GM23338 (cell line): Measurements from ENCODE around the gene IL31. TPM values are rescaled to one million over a fixed set of nuclear protein-coding genes. Genes with fewer than 3 reads are reported as not detected.
"Not testable (repeated sequence)": the region's sequence is repeated elsewhere in the genome, so short reads cannot be mapped to it uniquely, and the experiment has no call there.

ENCODE experiments used
- ATAC-seq: fragments of 200-7000 bp; cut with Tn5 transposase; 3 replicates; pipeline ENCODE4 v1.9.1; 2020
- DNase-seq: peaks from one replicate; pipeline ENCODE4 v3.0.0-alpha.2; 2015; ENCODE audit warnings: low spot score
- H2AFZ ChIP-seq: fragments of 200-600 bp; sonication (generic); 2 replicates; pipeline ENCODE4 v1.8.0; 2016; ENCODE audit warnings: antibody characterized with exemption, mild to moderate bottlenecking, moderate library complexity
- H3F3A ChIP-seq: fragments of 200-600 bp; sonication (generic); replicated peaks from 2 replicates; pipeline ENCODE4 v1.8.0; 2017; ENCODE audit warnings: antibody characterized with exemption, mixed run types, low read depth
- H3K27ac ChIP-seq: fragments of 200-600 bp; sonication (generic); 2 replicates; pipeline ENCODE4 v1.6.1; 2016; ENCODE audit warnings: low read depth
- H3K27me3 ChIP-seq: fragments of 200-600 bp; sonication (generic); 2 replicates; pipeline ENCODE4 v1.8.0; 2016; ENCODE audit warnings: mild to moderate bottlenecking, mixed run types, moderate library complexity; ENCODE audit not compliant: insufficient read depth
- H3K36me3 ChIP-seq: fragments of 200-600 bp; sonication (generic); 2 replicates; pipeline ENCODE4 v1.8.0; 2016; ENCODE audit warnings: mild to moderate bottlenecking; ENCODE audit not compliant: insufficient read depth
- H3K4me1 ChIP-seq: fragments of 200-600 bp; sonication (generic); 2 replicates; pipeline ENCODE4 v1.8.0; 2016; ENCODE audit warnings: mild to moderate bottlenecking, moderate library complexity; ENCODE audit not compliant: insufficient read depth
- H3K4me2 ChIP-seq: fragments of 200-600 bp; sonication (generic); 2 replicates; pipeline ENCODE4 v1.7.1; 2017; ENCODE audit warnings: mixed run types
- H3K4me3 ChIP-seq: fragments of 200-600 bp; sonication (generic); 2 replicates; pipeline ENCODE4 v1.6.1; 2016; ENCODE audit warnings: mixed run types
- H3K79me2 ChIP-seq: fragments of 200-600 bp; sonication (generic); replicated peaks from 2 replicates; pipeline ENCODE4 v1.8.0; 2017; ENCODE audit warnings: mild to moderate bottlenecking; ENCODE audit not compliant: insufficient read depth
- H3K9me2 ChIP-seq: fragments of 200-600 bp; sonication (generic); 2 replicates; pipeline ENCODE4 v1.8.0; 2017; ENCODE audit not compliant: insufficient read depth
- H4K20me1 ChIP-seq: fragments of 200-600 bp; sonication (generic); replicated peaks from 2 replicates; pipeline ENCODE4 v1.8.0; 2017; ENCODE audit warnings: mild to moderate bottlenecking; ENCODE audit not compliant: insufficient read depth
- H3K27ac Mint-ChIP-seq: 2 replicates; pipeline ENCODE4 v1.8.0; 2020; ENCODE audit warnings: inconsistent platforms, mild to moderate bottlenecking, moderate library complexity, mixed read lengths
- H3K27me3 Mint-ChIP-seq: 3 replicates; pipeline ENCODE4 v1.8.0; 2022; ENCODE audit warnings: low read depth, mild to moderate bottlenecking, moderate library complexity, mixed read lengths, inconsistent platforms; ENCODE audit not compliant: insufficient read depth, poor library complexity
- H3K36me3 Mint-ChIP-seq: 3 replicates; pipeline ENCODE4 v1.8.0; 2021; ENCODE audit warnings: low read depth, mild to moderate bottlenecking, inconsistent platforms, moderate library complexity, mixed read lengths
- H3K4me1 Mint-ChIP-seq: 3 replicates; pipeline ENCODE4 v1.8.0; 2020; ENCODE audit warnings: mild to moderate bottlenecking, inconsistent platforms, mixed read lengths
- H3K4me3 Mint-ChIP-seq: 3 replicates; pipeline ENCODE4 v1.8.0; 2021; ENCODE audit warnings: moderate library complexity, mild to moderate bottlenecking, inconsistent platforms, mixed read lengths
- H3K9me3 Mint-ChIP-seq: 3 replicates; pipeline ENCODE4 v1.8.0; 2020; ENCODE audit warnings: moderate library complexity, mild to moderate bottlenecking, inconsistent platforms, mixed read lengths
- CREB1 ChIP-seq: fragments of 250-450 bp; sonication (Bioruptor Pico); IDR thresholded peaks from 2 replicates; pipeline ENCODE4 v1.5.0; 2020; ENCODE audit warnings: low read depth, mild to moderate bottlenecking, moderate library complexity
- EZH2 ChIP-seq: fragments of 200-600 bp; sonication (generic); IDR thresholded peaks from one replicate; pipeline ENCODE4 v1.8.0; 2017; ENCODE audit warnings: antibody characterized with exemption, mild to moderate bottlenecking, low read depth; ENCODE audit not compliant: unreplicated experiment
- EZH2phosphoT487 ChIP-seq: fragments of 200-600 bp; sonication (generic); IDR thresholded peaks from one replicate; pipeline ENCODE4 v1.8.1; 2018; ENCODE audit warnings: antibody characterized with exemption; ENCODE audit not compliant: unreplicated experiment
- JUNB ChIP-seq: IDR thresholded peaks from one replicate; pipeline ENCODE4 v1.6.1; 2016; ENCODE audit warnings: antibody characterized with exemption; ENCODE audit not compliant: unreplicated experiment
- NANOG ChIP-seq: IDR thresholded peaks from 2 replicates; pipeline ENCODE4 v1.6.1; 2016; ENCODE audit warnings: antibody characterized with exemption, borderline replicate concordance
- STAT1 ChIP-seq: IDR thresholded peaks from one replicate; pipeline ENCODE4 v1.6.1; 2016; ENCODE audit warnings: antibody characterized with exemption; ENCODE audit not compliant: unreplicated experiment
- ZNF331 ChIP-seq: fragments of 250-450 bp; sonication (Bioruptor Pico); IDR thresholded peaks from 2 replicates; pipeline ENCODE4 v1.5.0; 2020; ENCODE audit warnings: low read depth, mild to moderate bottlenecking, moderate library complexity
- polyA plus RNA-seq: library from polyadenylated mRNA; unstranded; fragments of >200 nt; fragmentation: Nextera tagmentation; extraction: Ambion mirVana; gene quantifications from 2 replicates; pipeline ENCODE4 v1.2.1, GENCODE V29; 2016
- total RNA-seq: library from RNA; depleted of rRNA; stranded (reverse); fragments of >200 nt; shearing (Covaris generic); gene quantifications from 2 replicates; pipeline ENCODE4 v1.2.3, GENCODE V29; 2014
- TF ChIP-seq, protein P1 (sequence below): IDR thresholded peaks from one replicate; pipeline ENCODE4 v1.6.1; 2018; ENCODE audit warnings: antibody characterized with exemption; ENCODE audit not compliant: unreplicated experiment
- TF ChIP-seq, protein P2 (sequence below), 2 experiments: fragments of 200-600 bp in 1 of 2; sonication (generic) in 1 of 2; conservative IDR thresholded peaks; 2 replicates each; pipeline versions ENCODE4 v1.5.1 to v1.6.1; 2016 to 2017; ENCODE audit warnings: antibody characterized with exemption in 2 of 2, low read depth in 2 of 2, mild to moderate bottlenecking in 2 of 2, moderate library complexity in 1 of 2

IL31 gene
- total and polyA plus RNA-seq, 2 experiments from 2014 or later = not detected

DNA sequence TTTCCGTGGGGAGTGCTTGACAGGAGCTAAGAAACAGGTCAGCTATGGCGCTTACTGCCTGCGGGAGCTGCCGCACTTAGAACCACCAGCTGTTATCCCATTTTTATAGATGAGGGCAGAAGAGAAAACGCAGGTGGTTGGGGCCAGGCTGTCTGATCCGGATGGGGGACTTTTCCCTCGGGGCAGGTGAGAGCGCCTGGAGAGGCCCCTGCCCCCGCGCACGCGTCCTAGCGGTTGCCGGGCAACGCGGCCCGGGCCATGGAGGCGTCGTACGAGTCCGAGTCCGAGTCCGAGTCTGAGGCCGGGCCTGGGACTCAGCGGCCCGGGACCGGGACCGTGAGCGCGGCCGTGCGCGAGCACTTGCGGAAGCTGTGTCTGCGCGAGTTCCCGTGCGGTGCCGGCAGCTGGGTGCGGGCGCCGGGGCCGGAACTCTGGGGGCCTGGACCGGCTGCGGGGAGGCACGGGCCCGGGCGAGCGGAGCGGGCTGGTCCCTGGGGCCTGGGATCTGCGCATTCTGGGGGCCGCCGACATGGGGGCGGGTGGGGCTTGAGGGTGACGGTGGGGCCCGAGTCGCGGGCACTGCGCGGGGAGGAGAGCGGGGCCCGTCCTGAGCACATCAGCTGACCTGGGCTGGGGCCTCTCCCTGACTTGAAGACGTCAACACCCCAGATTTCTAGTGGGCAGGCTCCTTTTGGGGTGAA lies 9.0 kb upstream of the IL31 start, which contains the start of gene LRRC43 (continued):
- TF ChIP-seq, protein P1, sequence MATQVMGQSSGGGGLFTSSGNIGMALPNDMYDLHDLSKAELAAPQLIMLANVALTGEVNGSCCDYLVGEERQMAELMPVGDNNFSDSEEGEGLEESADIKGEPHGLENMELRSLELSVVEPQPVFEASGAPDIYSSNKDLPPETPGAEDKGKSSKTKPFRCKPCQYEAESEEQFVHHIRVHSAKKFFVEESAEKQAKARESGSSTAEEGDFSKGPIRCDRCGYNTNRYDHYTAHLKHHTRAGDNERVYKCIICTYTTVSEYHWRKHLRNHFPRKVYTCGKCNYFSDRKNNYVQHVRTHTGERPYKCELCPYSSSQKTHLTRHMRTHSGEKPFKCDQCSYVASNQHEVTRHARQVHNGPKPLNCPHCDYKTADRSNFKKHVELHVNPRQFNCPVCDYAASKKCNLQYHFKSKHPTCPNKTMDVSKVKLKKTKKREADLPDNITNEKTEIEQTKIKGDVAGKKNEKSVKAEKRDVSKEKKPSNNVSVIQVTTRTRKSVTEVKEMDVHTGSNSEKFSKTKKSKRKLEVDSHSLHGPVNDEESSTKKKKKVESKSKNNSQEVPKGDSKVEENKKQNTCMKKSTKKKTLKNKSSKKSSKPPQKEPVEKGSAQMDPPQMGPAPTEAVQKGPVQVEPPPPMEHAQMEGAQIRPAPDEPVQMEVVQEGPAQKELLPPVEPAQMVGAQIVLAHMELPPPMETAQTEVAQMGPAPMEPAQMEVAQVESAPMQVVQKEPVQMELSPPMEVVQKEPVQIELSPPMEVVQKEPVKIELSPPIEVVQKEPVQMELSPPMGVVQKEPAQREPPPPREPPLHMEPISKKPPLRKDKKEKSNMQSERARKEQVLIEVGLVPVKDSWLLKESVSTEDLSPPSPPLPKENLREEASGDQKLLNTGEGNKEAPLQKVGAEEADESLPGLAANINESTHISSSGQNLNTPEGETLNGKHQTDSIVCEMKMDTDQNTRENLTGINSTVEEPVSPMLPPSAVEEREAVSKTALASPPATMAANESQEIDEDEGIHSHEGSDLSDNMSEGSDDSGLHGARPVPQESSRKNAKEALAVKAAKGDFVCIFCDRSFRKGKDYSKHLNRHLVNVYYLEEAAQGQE = no peak
- no peak for TF ChIP-seq STAT1

DNA sequence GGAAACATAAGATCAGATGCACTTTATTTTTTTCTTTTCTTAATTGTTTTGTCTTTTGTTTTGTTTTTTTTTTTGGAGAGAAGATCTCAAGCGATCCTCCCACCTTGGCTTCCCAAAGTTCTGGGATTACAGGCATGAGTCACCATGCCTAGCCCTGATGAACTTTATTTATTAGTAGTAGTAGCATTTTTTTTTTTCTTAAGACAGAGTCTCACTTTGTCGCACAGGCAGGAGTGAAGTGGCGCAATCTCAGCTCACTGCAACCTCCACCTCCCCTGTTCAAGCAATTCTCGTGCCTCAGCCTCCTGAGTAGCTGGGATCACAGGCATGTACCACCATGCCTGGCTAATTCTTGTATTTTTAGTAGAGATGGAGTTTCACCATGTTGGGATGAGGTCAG lies 2.5 kb upstream of the IL31 start:
- not testable (repeated sequence) for H3K27ac Mint-ChIP-seq, H3K9me3 Mint-ChIP-seq, H3K36me3 ChIP-seq, H3K27ac ChIP-seq, H4K20me1 ChIP-seq, H3K4me3 ChIP-seq, H3K4me3 Mint-ChIP-seq, H3K36me3 Mint-ChIP-seq, DNase-seq, H2AFZ ChIP-seq, ATAC-seq, H3K4me2 ChIP-seq, H3F3A ChIP-seq, H3K4me1 Mint-ChIP-seq, H3K4me1 ChIP-seq, H3K9me2 ChIP-seq, H3K27me3 ChIP-seq, H3K27me3 Mint-ChIP-seq, H3K79me2 ChIP-seq

DNA sequence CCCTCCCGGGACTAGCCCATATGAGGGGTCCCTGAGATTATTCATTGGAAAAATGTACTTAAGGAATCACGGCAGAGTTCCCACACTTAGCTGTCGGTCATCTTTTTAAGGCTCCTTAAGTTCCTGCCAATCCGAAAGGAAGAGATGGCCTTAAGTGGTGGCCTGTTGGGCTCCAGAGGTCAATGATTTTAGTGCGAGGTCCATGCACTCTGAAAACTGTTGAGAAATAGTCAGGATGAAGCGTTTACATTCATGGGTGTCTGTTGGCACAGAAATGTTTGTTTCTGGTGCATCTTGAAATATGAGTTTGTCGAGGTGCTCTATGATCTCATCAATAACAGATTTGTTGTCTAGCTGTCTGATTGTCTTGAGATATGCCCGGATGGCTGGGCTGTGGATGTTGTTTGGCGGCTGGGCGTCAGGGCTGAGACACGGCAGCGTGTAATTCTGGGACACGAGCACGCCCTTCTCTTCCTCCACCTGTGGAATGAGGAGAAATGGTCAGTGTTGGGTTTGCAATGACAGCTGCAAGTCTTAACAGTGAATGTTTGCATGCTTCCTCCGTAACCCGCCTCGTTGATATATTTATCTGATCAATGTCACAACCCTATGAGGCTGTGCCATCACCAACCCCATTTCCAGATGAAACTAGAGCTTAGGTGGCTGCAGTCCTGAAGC lies 1.6 kb downstream of the IL31 start:
- Mint-ChIP-seq H3K27me3 (peaks cover 6% of the 10 kb centered on the region), H3K9me3 (no peaks in the 10 kb centered on the region), H3K36me3 (no peaks in the 10 kb centered on the region), H3K4me3 (no peak overlapping the region), H3K27ac (no peak overlapping the region), H3K4me1 (no peaks in the 10 kb centered on the region)
- ATAC-seq (no peak), DNase-seq (no peak)
- Histone ChIP-seq H3K9me2 (no peaks in the 10 kb centered on the region), H2AFZ (no peak overlapping the region), H3K79me2 (no peaks in the 10 kb centered on the region), H3K27ac (no peak overlapping the region), H3K4me2 (no peak overlapping the region), H3K4me3 (no peak overlapping the region), H3K27me3 (no peaks in the 10 kb centered on the region), H3K36me3 (no peaks in the 10 kb centered on the region), H3F3A (no peaks in the 10 kb centered on the region), H3K4me1 (no peaks in the 10 kb centered on the region), H4K20me1 (no peaks in the 10 kb centered on the region)
- TF ChIP-seq JUNB (no peak), EZH2phosphoT487 (no peak), NANOG (no peak), ZNF331 (CRISPR knock-in tag) (no peak), EZH2 (no peak), CREB1 (CRISPR knock-in tag) (no peak)
- TF ChIP-seq, protein P1 = no peak
- TF ChIP-seq, protein P2, sequence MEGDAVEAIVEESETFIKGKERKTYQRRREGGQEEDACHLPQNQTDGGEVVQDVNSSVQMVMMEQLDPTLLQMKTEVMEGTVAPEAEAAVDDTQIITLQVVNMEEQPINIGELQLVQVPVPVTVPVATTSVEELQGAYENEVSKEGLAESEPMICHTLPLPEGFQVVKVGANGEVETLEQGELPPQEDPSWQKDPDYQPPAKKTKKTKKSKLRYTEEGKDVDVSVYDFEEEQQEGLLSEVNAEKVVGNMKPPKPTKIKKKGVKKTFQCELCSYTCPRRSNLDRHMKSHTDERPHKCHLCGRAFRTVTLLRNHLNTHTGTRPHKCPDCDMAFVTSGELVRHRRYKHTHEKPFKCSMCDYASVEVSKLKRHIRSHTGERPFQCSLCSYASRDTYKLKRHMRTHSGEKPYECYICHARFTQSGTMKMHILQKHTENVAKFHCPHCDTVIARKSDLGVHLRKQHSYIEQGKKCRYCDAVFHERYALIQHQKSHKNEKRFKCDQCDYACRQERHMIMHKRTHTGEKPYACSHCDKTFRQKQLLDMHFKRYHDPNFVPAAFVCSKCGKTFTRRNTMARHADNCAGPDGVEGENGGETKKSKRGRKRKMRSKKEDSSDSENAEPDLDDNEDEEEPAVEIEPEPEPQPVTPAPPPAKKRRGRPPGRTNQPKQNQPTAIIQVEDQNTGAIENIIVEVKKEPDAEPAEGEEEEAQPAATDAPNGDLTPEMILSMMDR (conservative IDR thresholded peaks at IDR 0.05; ENCODE audit: low read depth in 2 of 2) = no peak
